DMS153 (cell line): ENCODE results near the gene PFN1.
"Not testable (repeated sequence)": the region's sequence is repeated elsewhere in the genome, so short reads cannot be mapped to it uniquely, and the experiment has no call there.

Source experiments
- DNase-seq: peaks from one replicate; lab custom pipeline; 2025; lab: John Stamatoyannopoulos, UW

Gene PFN1

DNA sequence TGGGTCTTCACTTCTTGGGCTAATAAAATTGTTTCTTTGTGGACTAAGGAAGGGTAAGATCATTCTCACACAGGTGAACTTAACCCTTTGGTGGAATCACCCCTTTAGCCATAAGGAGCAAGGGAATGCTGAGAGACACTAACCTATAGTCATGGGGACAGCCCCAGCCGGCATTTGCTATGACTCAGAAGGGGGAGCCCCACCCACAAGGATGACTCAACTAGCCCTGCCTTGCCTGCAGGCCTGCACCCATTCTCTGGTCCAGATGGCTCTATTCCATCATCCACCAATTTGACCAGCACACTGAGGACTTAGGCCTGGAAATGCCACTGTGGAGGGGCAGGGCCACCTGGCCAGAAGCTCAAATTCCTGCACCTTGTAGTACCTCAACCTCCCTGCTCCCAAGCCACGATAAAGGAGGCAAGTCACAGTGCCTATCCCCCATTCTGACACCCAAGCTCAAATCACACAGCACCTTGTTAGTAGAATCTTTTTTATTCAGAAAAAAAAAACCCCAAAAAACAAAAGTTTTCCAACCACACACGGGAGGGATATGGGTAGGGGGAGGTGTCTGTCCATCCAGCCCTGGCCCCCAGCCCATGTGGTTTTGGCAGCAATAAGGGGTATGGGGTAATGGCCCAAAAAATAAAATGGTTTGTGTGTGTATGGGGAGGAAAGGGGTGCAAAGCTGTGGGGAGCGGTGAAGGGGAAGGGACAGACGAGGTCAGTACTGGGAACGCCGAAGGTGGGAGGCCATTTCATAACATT, 3.0 kb downstream of the PFN1 start:
- no peak for DNase-seq

DNA sequence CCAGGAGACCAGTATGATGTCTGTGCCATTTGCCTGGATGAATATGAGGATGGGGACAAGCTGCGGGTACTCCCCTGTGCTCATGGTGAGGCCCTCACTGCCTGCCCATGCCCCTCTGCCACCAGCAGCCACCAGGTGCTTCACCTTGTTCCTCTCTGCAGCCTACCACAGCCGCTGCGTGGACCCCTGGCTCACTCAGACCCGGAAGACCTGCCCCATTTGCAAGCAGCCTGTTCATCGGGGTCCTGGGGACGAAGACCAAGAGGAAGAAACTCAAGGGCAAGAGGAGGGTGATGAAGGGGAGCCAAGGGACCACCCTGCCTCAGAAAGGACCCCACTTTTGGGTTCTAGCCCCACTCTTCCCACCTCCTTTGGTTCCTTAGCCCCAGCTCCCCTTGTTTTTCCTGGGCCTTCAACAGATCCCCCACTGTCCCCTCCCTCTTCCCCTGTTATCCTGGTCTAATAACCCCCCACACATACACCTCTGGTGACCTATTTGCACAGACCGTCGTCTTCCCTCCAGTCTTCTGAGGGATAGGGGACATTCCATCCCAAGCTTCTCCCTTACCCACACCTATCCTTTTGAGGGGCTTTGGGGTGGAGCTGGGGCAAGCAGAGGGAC, 3.7 kb downstream of the PFN1 start:
- no peak for DNase-seq

DNA sequence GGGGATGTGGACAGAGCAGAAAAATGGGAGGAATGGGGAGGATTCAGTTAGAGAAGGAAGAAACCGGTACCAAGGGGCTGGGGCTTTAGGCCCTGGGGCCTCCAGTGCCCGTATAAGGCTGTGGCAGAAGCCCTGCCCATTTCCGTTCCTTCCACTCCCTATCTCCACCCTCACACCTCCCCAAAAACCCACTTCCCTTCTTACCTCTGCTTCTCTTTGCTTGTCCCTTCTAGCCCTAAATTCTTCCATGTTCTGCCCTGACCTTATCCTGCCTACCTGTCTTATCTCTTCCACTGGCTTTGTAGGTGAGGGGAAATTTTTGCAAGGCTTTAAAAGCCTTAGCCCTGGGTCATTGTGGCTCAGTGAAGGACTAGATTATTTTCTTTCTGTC, 4.2 kb downstream of the PFN1 start:
- no peak for DNase-seq

DNA sequence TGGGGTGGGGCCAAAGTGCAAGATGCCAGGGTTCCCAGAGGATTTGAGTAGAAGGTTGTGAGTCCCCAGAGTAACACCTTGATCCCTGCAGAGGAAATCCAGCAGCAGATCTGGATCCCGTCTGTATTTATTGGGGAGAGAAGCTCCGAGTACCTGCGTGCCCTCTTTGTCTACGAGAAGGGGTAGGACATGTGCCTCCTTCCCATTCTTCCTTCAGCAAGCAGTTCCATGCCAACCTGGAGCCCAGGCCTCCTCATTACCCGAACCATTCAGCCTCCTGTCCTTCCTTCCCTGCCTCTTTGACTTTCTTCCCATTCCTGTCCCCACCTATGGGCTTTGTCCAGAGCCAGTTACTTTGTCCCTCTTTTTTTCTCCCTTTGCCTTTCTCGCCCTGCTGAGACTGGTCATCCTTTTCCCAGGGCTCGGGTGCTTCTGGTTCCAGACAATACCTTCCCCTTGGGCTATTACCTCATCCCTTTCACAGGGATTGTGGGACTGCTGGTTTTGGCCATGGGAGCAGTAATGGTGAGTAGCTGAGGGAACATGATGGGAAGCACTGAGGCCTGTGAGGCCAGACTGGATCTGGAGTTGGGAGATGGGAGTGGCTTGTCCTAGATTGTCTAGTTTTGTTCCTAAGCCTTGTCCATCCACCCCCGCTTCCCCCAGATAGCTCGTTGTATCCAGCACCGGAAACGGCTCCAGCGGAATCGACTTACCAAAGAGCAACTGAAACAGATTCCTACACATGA, 5.4 kb downstream of the PFN1 start:
- no peak for DNase-seq

DNA sequence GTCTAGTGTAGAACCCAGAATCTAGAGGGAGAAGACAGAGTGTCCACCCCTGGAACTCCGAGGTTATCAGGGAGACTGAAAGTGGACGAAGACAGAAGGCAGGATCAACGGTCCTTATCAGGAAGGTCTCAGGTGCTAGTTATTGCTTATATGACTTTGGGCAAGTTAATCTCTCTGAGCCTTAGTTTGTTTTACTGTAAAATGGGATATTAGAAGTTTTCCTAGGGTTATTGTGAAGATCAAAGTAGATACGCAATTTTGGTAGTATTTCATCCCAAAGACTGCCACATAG, 7.1 kb downstream of the PFN1 start:
- DNase-seq: no peak

DNA sequence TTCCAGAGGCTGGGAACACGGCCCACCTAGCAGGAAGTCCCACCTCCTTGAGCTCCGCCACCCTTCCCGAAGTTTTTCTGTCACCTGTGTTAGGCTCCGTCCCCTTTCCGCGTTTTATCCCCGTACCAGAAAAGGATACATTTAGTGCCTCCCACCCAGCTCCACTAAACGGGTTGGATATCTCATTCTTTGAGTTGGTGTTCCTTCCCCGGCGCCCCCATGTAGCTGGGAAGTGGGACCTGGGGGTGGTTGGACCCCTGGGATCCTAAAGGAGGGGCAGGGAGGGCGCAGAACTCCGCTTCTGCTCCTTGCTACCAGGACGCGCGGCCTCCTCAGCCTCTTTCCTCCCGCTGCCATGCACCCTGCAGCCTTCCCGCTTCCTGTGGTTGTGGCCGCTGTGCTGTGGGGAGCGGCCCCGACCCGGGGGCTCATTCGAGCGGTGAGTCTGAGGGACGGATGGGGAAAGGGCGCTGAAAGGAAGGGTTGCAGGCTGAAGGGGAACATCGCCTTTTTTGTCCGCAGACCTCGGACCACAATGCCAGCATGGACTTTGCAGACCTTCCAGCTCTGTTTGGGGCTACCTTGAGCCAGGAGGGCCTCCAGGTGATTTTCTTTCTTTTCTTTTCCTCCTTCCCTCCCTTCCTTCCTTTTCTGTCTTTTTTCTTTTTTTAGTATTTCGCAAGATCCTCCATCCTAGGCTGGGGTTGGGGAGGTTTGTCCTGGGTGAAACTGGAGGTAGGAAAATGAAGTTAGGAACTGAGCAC, 7.6 kb downstream of the PFN1 start:
- DNase-seq: no peak

DNA sequence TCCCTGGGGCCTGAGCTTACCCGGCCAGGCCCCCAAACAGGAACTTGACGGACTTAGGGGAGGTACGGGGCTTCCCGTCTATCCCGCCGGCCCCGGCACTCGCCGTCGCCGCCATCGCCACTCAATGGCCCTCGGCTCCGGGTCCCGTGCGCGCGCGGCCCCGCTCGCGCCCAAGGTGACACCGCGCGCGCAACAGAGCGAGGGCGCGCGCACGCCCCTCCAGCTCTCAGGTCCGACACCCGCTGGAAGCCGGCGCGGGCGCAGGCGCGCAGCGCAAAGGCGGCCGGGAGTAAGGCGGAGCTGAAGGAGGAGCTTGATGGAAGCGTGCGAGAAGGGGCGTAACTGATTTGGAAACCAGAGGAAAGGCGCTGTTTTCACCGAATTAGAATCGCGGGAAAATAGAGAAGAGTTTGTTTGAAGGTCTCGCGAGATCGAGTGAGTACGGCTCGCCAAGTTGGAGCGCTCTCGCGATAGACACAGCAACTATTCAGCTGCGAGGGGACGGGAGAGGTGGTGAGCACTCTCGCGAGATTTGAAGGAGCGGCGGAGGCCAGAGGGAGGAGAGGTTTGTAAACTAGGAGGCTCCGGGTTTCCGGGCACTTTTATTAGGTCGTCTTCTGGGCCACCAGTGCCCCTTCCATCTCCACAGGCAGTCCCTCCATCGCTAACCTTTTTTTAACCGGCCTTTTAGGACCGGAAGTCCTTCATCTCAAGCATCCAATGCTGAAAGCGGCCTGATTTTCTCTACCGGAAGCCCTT, 8.4 kb downstream of the PFN1 start, which contains the start of the genes RNF167 and SLC25A11:
TSS of gene RNF167 (plus strand) at position 473 of the 759 bp plus-strand sequence. CDS start 642 bp downstream, outside the sequence.
TSS of gene SLC25A11 (minus strand) at position 251 of the 759 bp plus-strand sequence. CDS start at position 115, 136 bp downstream.
- DNase-seq: peak; percentile 94

DNA sequence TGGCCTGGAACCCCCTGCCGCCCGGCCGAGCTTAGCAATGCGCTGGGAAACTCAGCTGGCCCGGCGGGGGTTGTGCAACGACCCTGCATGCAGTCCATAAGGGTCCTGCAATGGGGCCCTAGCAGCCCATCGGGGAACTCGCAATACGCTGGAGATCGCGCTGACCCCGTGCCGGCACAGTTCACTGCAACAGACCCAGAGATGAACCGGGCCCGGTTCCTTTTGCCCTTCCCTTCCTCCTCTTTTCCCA, 8.9 kb downstream of the PFN1 start:
- DNase-seq: no peak

DNA sequence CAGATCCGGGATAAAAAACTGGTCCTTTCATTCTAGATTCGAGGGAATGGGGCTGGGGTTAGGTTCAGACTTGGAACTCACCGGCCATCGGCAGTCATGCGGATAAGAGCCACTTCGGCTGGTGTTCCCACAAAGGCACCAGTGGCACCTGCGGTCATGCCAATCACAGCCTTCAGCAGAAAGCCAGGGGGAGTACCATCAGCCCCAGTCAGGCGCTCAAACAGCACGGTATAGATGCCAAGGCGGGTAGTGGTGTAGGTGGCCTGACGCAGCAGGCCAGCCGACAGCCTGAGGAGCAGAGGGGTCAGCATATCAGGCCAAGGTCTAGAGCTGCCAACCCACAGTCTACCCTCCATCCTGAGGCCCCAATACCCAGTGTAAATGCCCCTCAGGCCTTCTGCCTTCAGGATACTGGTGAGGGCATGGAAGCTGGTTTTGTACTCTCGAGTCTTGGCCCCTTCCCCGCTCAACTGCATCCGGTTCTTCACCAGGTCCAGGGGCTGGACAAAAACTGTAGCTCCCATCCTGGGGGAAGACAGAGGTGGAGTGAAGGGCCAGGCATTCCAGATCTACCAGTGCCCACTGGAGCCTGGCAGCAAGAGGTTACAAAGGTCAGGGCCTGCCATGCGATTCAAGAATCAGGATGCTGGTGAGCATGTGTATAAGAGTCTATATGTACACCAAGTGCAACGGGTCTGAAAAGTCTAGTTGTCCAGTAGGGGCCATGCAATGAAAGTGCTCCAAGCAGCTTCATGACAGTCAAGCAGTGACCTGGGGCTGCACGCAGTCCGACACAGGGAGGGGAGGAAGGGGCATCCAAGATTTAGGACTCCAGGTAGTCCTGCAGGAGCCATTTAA, 9.4 kb downstream of the PFN1 start:
- no peak for DNase-seq

DNA sequence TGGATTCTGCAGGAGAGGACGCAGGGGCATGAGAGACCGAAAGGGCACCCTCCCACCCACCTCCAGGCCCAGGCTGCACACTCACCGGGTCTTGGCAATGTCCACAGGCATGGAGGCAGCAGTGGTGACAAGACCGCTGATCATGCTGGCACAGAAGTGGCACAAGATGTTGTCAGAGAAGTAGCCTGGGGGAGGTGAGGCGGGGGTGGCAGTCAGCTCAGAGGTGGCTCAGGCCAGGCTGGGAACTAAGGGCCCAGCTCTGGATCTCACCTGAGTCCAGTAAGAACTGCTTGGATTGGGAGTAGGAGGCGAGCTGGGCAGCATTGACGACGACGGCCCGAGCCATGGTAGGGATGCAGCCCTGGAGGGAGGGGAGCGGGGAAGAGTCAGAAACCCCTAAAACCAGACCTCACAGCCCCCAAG, 10.2 kb downstream of the PFN1 start:
- no peak for DNase-seq

DNA sequence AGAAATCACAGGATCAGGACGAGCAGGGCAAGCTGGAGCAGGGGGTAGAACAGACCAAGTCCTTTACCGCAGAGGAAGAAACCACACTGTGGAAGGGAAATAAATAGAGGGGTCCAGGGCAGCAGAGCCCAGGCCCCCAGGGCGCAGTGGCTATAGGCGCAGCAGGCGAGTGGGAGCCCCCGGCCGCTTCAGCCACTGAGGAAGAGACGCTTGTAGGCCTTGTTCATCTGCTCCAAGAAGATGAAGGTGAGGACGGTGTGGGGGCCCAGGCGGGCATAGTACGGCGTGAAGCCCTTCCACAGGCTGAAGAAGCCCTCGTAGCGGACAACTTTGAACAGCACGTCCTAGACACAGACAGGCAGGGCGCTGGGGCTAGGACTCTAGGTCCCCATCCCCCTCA, 10.8 kb downstream of the PFN1 start:
- no peak for DNase-seq

DNA sequence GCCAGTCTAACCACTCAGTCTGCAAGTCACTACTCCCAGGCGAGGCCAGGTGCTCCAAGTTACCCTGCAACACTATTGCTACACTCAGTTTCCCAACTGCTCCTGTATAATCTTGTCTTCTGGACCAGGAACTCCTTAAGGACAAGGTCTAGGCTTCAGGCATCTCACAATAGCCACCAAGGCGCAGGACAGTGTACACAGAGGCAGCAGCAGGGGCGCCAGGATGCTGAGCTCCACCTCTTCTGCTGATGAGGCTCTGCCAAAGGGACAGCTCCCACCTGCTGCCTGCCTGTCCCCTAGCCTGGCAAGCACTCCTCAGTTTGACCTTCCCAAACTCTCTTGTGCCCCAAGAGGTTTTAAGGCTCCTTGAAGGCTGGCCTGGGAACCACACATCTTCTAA, 11.9 kb downstream of the PFN1 start:
- no peak for DNase-seq

DNA sequence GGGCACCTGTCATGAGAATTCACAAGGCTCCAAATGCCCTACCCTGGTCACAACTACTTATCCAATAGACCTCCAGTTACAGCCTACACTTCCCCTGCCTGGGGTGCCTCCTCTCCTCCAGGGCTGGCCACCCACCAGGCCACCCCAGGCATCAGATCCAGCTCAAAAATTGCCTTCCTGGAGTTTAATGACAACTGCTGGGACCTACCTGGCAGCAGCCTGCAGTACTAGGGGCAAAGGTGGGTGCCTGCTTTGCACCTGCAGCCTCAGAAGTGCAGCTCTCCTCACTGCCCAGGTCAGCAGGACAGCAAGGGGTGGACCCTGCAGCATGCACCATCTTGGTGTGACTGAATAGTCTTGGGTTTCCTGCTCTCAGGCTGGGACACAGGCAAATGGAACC, 12.7 kb downstream of the PFN1 start:
- DNase-seq: no peak

DNA sequence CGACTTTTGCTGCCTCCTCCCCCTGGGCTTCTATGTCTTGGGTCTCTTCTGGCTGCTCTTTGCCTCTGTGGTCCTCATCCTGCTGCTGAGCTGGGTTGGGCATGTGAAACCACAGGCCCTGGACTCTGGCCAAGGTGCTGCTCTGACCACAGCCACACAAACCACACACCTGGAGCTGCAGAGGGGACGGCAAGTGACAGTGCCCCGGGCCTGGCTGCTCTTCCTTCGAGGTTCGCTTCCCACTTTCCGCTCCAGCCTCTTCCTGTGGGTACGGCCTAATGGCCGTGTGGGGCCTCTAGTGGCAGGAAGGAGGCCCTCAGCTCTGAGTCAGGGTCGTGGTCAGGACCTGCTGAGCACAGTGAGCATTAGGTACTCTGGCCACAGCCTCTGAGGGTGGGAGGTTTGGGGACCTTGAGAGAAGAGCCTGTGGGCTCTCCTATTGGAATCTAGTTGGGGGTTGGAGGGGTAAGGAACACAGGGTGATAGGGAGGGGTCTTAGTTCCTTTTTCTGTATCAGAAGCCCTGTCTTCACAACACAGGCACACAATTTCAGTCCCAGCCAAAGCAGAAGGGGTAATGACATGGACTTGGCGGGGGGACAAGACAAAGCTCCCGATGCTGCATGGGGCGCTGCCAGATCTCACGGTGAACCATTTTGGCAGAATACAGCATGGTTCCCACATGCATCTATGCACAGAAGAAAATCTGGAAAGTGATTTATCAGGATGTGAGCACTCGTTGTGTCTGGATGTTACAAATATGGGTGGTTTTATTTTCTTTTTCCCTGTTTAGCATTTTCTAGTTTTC, 14.0 kb downstream of the PFN1 start:
- DNase-seq: no peak

DNA sequence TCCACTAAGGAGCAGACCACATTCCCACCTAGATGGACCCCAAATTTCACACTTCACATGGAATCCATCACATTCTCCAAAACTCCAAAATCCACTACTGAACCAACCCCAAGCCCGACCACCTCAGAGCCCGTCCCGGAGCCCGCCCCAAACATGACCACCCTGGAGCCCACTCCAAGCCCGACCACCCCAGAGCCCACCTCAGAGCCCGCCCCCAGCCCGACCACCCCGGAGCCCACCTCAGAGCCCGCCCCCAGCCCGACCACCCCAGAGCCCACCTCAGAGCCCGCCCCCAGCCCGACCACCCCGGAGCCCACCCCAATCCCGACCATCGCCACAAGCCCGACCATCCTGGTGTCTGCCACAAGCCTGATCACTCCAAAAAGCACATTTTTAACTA, 14.7 kb downstream of the PFN1 start:
- DNase-seq: no peak

DNA sequence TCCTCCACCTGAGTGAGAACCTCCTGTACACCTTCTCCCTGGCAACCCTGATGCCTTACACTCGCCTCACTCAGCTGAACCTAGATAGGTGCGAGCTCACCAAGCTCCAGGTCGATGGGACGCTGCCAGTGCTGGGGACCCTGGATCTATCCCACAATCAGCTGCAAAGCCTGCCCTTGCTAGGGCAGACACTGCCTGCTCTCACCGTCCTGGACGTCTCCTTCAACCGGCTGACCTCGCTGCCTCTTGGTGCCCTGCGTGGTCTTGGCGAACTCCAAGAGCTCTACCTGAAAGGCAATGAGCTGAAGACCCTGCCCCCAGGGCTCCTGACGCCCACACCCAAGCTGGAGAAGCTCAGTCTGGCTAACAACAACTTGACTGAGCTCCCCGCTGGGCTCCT, 15.6 kb downstream of the PFN1 start:
- DNase-seq: no peak

DNA sequence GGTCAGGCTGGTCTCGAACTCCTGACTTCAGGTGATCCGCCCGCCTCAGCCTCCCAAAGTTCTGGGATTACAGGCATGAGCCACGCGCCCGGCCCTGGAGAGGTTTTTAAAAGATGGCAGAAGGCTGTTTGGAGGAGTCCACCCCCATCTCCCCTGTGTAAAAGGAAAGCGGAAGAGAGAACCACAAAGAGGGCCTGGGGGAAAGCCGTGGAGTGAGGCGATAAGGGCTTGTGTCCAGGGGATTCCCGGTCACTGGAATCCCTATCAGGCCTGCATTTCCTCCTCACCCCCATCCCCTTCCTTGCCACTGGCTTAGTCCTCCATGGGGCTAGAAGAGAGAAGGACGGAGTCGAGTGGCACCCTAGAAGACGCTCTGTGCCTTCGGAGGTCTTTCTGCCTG, 16.4 kb downstream of the PFN1 start, which contains the start of gene GP1BA:
TSS of gene GP1BA (plus strand) at position 315 of the 400 bp plus-strand sequence. CDS start 328 bp downstream, outside the sequence.
- DNase-seq: no peak

DNA sequence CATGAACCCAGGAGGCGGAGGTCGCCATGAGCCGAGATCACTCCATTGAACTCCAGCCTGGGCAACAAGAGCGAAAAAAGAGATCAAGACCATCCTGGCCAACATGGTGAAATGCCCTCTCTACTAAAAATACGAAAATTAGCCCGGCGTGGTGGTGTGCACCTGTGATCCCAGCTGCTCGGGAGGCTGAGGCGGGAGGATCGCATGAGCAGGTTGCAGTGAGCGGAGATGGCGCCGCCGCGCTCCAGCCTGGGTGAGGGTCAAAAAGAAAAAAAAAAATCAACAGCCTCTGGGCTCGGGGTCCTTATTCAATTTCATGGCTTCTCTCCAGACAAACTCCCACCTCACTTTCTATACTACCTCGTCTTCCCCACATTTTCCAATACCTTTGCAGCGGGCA, 19.4 kb downstream of the PFN1 start:
- DNase-seq: no peak

DNA sequence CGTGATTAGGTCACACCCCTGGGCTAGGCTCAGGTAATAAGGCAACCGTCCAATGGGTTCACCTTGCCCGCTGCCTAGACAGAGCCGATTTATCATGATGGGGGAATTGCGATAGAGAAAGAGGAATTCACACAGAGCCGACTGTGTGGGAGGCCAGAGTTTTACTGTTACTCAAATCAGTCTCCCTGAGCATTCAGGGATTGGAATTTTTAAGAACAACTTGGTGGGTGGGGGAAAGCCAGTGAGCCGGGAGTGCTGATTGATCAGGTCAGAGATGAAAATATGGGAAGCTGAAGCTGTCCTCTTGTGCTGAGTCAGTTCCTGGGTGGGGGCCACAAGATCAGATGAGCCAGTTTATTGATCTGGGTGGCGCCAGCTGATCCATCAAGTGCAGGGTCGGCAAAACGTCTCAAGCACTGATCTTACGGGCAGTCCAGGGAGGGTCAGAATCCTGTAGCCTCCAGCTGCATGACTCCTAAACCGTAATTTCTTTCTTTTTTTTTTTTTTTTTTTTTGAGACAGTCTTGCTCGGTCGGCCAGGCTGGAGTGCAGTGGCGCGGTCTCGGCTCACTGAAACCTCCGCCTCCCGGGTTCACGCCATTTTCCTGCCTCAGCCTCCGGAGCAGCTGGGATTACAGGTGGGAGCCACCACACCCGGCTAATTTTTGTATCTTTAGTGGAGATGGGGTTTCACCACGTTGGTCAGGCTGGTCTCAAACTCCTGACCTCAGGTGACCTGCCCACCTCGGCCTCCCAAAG, 21.6 kb downstream of the PFN1 start:
- DNase-seq: not testable (repeated sequence)
